ENCODE data around the gene CCDC152. TPM values are rescaled to one million over a fixed set of nuclear protein-coding genes. Genes with fewer than 3 reads are reported as not detected.

Gene CCDC152
- total RNA-seq, 1 experiment from 2014 or later, result 0.13 TPM

DNA sequence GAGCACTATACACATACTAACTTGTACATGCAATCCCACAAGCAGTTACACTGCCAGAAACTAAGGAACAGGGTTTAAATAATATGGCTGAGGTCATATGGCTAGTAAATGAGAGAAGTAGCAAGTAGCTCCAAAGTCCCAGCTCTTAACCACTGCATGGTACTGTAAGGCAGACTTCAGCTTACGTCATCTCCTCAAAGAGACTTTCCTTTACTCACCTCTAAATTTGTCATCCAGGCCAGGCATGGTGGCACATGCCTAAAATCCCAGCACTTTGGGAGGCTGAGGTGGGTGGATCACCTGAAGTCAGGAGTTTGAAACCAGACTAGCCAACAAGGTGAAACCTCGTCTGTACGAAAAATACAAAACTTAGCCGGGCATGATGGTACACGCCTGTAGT, 75.4 kb downstream of the CCDC152 start:
- H2AK5ac ChIP-seq (ENCODE audit: insufficient read length, low read length), result no peak overlapping the region
- H3K14ac ChIP-seq (ENCODE audit: insufficient read depth, low read length), result no peak overlapping the region
- H3K23me2 ChIP-seq (ENCODE audit: insufficient read length, low read depth, low read length, poor library complexity, severe bottlenecking), result no peaks in the 10 kb centered on the region
- H3K9me3 Mint-ChIP-seq, result peaks cover 0 to 4% of the 10 kb centered on the region in 2 experiments; a peak in 1 of 5 replicates
- H3K27me3 Mint-ChIP-seq (ENCODE audit: low read depth), result no peaks in the 10 kb centered on the region; the same call in 1 of the 2 replicates
- H3K79me2 ChIP-seq (ENCODE audit: insufficient read depth, low read length), result no peaks in the 10 kb centered on the region
- no peak overlapping the region for H3K4me3 Mint-ChIP-seq
- no peak overlapping the region for H3K27ac ChIP-seq (ENCODE audit: insufficient read length, low read depth, low read length)
- H2BK120ac ChIP-seq (ENCODE audit: low read depth, low read length, poor library complexity, severe bottlenecking), result no peak overlapping the region
- no peaks in the 10 kb centered on the region for H4K20me1 ChIP-seq (ENCODE audit: control insufficient read depth, insufficient read depth, insufficient read length)
- no peak overlapping the region for H4K91ac ChIP-seq (ENCODE audit: insufficient read length, low read depth, low read length)
- H2BK15ac ChIP-seq (ENCODE audit: low read depth, low read length), result no peak overlapping the region
- H2AFZ ChIP-seq (ENCODE audit: low read length), result no peak overlapping the region
- H3K36me3 Mint-ChIP-seq (ENCODE audit: insufficient read depth in 1 of 3, low read depth in 3 of 3), result no peaks in the 10 kb centered on the region
- H2BK20ac ChIP-seq (ENCODE audit: low read depth, low read length, poor library complexity, severe bottlenecking), result no peak overlapping the region
- no CpG with 5 or more reads among the region's 5 CpGs for WGBS (ENCODE audit: extremely low coverage, insufficient read length, low lambda C conversion rate)
- H3T11ph ChIP-seq (ENCODE audit: low read length), result no peak overlapping the region
- no peak overlapping the region for H3K56ac ChIP-seq (ENCODE audit: insufficient read length, low read depth, low read length)
- H3K4me1 ChIP-seq (ENCODE audit: insufficient read depth, low read length), result no peaks in the 10 kb centered on the region
- no peaks in the 10 kb centered on the region for H3K4me1 Mint-ChIP-seq
- H3K9ac ChIP-seq (ENCODE audit: extremely low read depth, insufficient read length, low read length), result no peak overlapping the region
- no peak overlapping the region for H3K4me2 ChIP-seq (ENCODE audit: insufficient read depth, insufficient read length, low read length)
- H3K79me1 ChIP-seq (ENCODE audit: insufficient read depth, low read depth, low read length, poor library complexity, severe bottlenecking), result no peaks in the 10 kb centered on the region
- TF ChIP-seq CTCF (conservative IDR thresholded peaks at IDR 0.05), result no peak
- no peak overlapping the region for H3K4ac ChIP-seq (ENCODE audit: low read depth, low read length)
- DNase-seq, result no peak
- H3K27ac Mint-ChIP-seq, result no peak overlapping the region; a peak in 1 of 7 replicates
- no peak overlapping the region for H2BK5ac ChIP-seq (ENCODE audit: insufficient read length, low read length)
- H4K5ac ChIP-seq (ENCODE audit: insufficient read length, low read depth, low read length), result no peak overlapping the region
- no peaks in the 10 kb centered on the region for H3K9me3 ChIP-seq (ENCODE audit: control insufficient read depth, low read depth, low read length)
- no peaks in the 10 kb centered on the region for H3K27me3 ChIP-seq (ENCODE audit: insufficient read depth, low read length)
- no peak overlapping the region for H3K23ac ChIP-seq (ENCODE audit: insufficient read length, low read depth, low read length)
- H3K18ac ChIP-seq (ENCODE audit: insufficient read length, low read depth, low read length), result no peak overlapping the region
- H4K8ac ChIP-seq (replicated peaks; ENCODE audit: insufficient read length, low read depth, low read length), result no peak overlapping the region
- no peak overlapping the region for H2BK12ac ChIP-seq (ENCODE audit: insufficient read length, low read depth, low read length)
